Epithelial cell of prostate (primary cell): Measurements from ENCODE around the gene OCA2.

Experiments
- DNase-seq: peaks from one replicate; pipeline ENCODE4 v3.0.0-alpha.2; 2011; ENCODE audit warnings: low read depth, low spot score
- H3K27ac ChIP-seq: fragments of 450-650 bp; 2 replicates; pipeline ENCODE4 v1.5.1; 2017; ENCODE audit warnings: mild to moderate bottlenecking

OCA2 gene

GRCh38 chr15:28027714-28028076 lies 71.4 kb downstream of the OCA2 start:
- no peak for DNase-seq
- H3K27ac ChIP-seq: no peak overlapping the region

DNA sequence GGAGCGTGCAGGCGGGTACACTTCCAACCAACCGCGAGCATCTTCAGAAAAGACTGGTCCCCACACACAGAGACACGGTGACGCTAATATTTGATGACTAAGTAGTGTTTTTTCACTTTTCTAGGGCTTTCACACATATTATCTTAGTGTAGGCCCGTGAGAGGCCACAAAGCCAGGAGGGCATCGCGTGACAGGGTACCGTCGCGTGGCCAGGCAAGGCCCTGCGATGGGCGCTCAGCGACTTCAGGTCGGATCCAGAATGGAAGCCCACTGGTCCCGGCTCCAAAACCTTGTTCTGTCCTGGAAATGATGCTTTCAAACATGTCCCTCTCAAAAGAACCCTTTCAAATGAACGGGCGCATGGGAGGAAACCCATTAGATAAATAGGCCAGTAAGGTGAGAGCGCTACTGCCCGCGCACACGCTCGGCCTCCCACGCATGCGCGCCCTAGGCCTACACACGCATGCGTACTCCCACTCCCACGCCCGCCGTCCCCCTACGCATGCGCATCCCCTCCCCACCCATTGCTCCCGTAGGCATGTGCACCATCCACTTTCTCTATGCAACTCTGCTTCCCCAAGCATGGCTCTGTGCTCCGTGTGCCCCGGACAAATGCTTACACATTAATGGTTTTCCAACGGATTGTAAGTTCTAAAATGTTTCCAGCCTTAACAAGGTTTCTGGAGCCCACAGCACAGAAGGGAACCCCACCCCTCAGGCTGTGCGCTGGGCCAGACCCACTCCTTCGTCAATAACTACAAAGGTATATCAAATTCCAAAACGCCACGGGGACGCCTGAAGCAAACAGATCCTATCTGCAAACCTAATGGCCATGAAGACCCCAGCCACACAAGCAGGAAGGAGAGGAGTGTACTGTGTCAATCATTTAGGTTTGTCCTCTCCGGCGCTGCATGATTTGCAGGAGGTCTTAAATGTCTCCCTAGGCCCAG lies 72.1 kb downstream of the OCA2 start:
- DNase-seq: no peak
- no peak overlapping the region for H3K27ac ChIP-seq

- no peak for DNase-seq
Measured at GRCh38 chr15:28026221-28026620, 72.9 kb downstream of the OCA2 start.

GRCh38 chr15:28025413-28025812 lies 73.7 kb downstream of the OCA2 start:
- DNase-seq: no peak
- no peak overlapping the region for H3K27ac ChIP-seq

More at GRCh38 chr15:28026221-28026620, 72.9 kb downstream of the OCA2 start:
- H3K27ac ChIP-seq: no peak overlapping the region

- H3K27ac ChIP-seq: no peak overlapping the region
- no peak for DNase-seq
Measured at GRCh38 chr15:28024889-28025250, 74.2 kb downstream of the OCA2 start.

GRCh38 chr15:28023933-28024888 lies 74.9 kb downstream of the OCA2 start:
- H3K27ac ChIP-seq: no peak overlapping the region
- no peak for DNase-seq

DNA sequence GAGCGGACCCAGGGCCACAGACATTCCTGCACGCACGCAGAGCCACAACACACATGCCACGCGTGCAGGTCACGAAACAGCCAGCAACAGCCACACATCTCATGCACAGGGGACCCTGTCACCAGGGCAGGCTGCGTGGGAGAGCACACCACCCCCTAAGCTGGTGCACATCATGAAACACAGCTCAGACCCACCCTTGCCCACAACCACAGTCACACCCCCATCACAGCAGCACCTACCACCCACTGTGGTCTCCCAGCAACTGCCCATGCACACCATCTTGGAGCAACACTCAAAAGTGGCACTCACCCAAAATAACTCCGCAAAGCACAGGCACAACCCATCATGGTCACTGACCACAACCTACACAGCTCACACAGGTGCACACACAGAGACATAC lies 75.7 kb downstream of the OCA2 start:
- H3K27ac ChIP-seq: no peak overlapping the region
- no peak for DNase-seq

DNA sequence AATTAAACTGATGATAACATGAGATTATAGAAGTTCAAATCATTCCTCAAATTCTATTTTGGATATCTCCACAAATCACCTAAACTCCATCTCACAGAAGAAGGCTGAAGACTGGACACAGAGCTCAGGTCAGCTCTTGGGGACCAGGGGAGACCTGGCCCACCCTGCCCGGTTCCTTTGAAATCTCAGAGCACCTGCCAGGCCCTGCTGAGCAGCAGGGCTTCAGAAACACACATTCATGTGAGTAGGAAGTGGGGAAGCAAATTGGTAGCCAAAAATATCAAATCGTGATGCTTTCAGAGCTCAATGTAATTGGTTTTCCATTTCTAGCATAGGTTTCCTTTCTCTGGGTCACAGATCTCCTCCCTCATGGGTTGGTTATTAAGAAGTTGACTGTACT lies 76.2 kb downstream of the OCA2 start:
- H3K27ac ChIP-seq: no peak overlapping the region
- DNase-seq: no peak

DNA sequence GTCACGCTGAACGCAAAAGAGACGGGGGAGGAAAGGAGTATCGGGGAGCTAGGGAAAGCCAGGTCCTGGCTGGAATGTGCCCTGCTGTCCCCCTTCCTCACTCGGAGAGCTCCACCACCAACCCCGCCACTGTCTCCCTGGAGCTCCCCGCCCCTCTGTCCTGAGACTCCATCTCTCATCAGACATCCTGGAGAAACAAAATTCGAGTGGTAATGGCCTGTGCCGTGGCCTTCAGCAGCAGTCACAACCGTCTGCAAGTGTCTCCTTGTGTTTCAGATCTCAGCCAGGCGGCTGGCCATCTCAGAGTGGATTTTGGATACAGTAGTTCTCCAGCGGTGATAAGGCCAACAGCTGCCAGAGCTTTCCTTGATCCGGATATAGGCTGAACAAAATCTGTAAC lies 76.9 kb downstream of the OCA2 start:
- no peak overlapping the region for H3K27ac ChIP-seq
- no peak for DNase-seq

DNA sequence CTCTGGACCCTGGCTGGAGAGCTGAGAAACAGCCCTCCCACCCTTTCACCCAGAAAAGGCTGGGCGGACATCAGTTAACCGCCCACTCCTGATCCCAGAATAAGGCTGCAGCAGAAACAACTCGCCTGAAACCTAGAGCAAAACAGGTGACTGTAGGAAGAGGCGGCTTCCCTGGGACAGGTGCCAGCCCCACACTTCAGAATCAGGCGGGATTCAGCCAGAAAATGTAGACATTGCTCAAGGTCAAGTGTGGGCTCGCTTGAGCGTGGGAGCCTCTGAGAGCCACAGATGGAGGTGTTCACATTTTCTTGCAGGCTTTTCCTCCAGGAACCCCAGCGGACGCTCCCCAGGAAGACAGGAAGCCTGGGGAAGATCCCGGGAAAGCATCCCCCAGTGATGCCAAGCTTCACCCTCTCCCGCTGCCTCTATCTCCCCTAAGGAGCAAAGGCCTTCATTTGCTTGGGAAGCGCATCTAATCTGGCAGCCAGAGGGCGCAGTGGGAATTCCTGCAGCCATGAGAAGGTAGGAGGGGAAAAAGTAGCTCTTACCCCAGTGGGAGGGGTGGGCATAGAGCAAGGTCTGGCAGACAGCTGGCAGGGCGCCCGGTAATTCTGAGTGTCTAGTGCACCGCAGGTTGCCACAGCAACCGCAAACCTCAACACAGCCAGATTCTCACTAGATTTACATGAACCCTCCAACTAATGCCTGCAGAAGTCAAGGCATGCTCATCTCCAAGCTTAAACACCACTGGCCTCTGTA lies 77.7 kb downstream of the OCA2 start:
- no peak overlapping the region for H3K27ac ChIP-seq
- no peak for DNase-seq

- no peak overlapping the region for H3K27ac ChIP-seq
Measured at GRCh38 chr15:28020644-28021043, 78.5 kb downstream of the OCA2 start.

DNA sequence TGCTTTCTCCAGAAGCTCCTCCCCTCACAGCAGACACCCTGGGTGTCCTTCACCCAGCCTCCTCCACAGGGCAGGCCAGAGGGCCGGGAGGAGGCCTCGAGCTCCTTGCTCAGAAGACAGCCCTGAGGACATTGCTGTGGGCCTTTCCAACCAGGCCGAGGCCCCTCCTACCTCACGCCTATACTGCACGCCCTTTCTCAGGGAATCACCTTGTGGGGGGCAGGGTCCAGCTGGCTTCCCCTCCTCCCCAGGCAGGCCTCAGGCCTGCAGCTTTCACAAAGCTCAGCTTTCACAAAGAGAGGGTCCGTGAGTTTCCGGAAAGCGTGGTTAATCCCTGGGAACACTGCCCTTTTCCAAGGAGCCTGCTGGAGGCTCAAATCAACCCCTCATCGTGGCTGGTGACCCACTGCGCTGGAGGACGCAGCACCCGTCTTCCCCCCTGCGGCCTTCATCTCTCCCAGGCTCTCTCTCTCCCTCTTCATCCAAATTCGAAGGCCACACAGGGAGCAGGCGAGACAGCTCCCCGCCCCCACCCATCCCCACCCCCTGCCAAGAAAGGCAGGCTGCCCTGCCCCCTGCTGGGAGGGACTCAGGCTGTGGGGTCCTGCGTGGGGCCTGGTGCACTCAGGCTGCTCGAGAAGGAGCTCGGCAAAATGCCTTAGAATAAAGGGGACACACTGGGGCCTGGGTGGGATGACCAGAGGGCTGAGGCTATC lies 79.4 kb downstream of the OCA2 start:
- no peak overlapping the region for H3K27ac ChIP-seq
- DNase-seq: no peak

More at GRCh38 chr15:28020644-28021043, 78.5 kb downstream of the OCA2 start:
- DNase-seq: no peak

- no peak overlapping the region for H3K27ac ChIP-seq
- DNase-seq: no peak
Measured at GRCh38 chr15:28018291-28019044, 80.6 kb downstream of the OCA2 start.

GRCh38 chr15:28017423-28017924 lies 81.6 kb downstream of the OCA2 start:
- no peak overlapping the region for H3K27ac ChIP-seq
- no peak for DNase-seq

- DNase-seq: no peak
- no peak overlapping the region for H3K27ac ChIP-seq
Measured at GRCh38 chr15:28015855-28016254, 83.3 kb downstream of the OCA2 start.

DNA sequence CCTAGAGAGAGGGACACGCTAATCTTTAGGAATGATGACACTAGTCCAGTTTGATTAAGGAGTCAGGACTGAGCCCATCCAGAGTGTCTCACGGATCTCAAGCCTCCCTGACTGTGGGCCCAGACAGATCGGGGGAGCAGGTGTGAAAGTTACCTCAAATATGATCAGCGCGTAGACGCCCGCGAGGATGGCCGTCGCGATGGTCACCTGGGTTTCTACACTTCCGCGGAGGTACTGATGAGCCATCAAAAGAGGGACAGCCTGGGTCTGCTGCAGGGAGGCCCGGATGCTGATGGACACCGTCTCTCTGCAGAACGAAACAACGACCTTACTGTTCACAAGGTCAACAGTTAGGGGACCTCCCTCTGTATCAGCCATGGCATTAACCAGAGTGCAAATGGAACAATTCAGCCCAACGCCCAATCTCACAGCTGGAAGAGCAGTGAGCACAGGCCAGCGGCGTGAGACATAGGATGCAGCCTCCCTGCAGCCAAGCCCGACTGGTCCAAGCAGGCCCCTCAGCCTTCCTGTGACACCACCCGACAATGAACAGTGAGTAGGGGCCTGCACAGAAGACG lies 84.4 kb downstream of the OCA2 start:
- no peak overlapping the region for H3K27ac ChIP-seq
- no peak for DNase-seq

- no peak overlapping the region for H3K27ac ChIP-seq
Measured at GRCh38 chr15:28013976-28014375, 85.1 kb downstream of the OCA2 start.

GRCh38 chr15:28013480-28013879 lies 85.6 kb downstream of the OCA2 start:
- no peak for DNase-seq
- no peak overlapping the region for H3K27ac ChIP-seq

More at GRCh38 chr15:28013976-28014375, 85.1 kb downstream of the OCA2 start:
- no peak for DNase-seq
